Calu3 (cell line): ENCODE results near the gene RSPH10B. TPM values are rescaled to one million over a fixed set of nuclear protein-coding genes. Genes with fewer than 3 reads are reported as not detected.
"Not testable (repeated sequence)": the region's sequence is repeated elsewhere in the genome, so short reads cannot be mapped to it uniquely, and the experiment has no call there.

Experiments
- BruUV-seq: library from RNA; stranded (reverse); fragments of 400-500 nt; replicated peaks from 2 replicates; lab custom pipeline; 2021; lab: Mats Ljungman, UMichigan
- CTCF ChIA-PET: fragments of 300-600 bp; sonication (Branson Sonifier 250); formaldehyde crosslinking; loops from one replicate; lab custom pipeline; 2022; ENCODE audit warnings: antibody characterized with exemption; lab: Charles Lee
- DNase-seq: peaks from one replicate; pipeline ENCODE4 v3.0.0; 2022
- H3K27ac Mint-ChIP-seq: one replicate; pipeline ENCODE4 v1.8.0; 2022; ENCODE audit warnings: mixed read lengths; ENCODE audit not compliant: unreplicated experiment
- H3K27me3 Mint-ChIP-seq: one replicate; pipeline ENCODE4 v1.8.0; 2022; ENCODE audit warnings: mixed read lengths; ENCODE audit not compliant: unreplicated experiment
- H3K36me3 Mint-ChIP-seq: one replicate; pipeline ENCODE4 v1.8.0; 2022; ENCODE audit warnings: mild to moderate bottlenecking, moderate library complexity, mixed read lengths; ENCODE audit not compliant: insufficient read depth, unreplicated experiment
- H3K4me1 Mint-ChIP-seq: one replicate; pipeline ENCODE4 v1.8.0; 2022; ENCODE audit warnings: mild to moderate bottlenecking, low read depth, mixed read lengths; ENCODE audit not compliant: unreplicated experiment
- H3K4me3 Mint-ChIP-seq: one replicate; pipeline ENCODE4 v1.8.0; 2022; ENCODE audit warnings: mild to moderate bottlenecking, low read depth, moderate library complexity, mixed read lengths; ENCODE audit not compliant: unreplicated experiment
- H3K9me3 Mint-ChIP-seq: one replicate; pipeline ENCODE4 v1.8.0; 2022; ENCODE audit warnings: low read depth, mixed read lengths; ENCODE audit not compliant: unreplicated experiment
- intact Hi-C: fragments of 100-400 bp; cut with micrococcal nuclease; formaldehyde crosslinking; loops from one replicate; pipeline ENCODE4 v1.10.0; 2022; ENCODE audit not compliant: unreplicated experiment
- total RNA-seq: library from RNA; stranded (reverse); gene quantifications from 2 replicates; pipeline ENCODE4 v1.2.3, GENCODE V29; 2022

Gene RSPH10B
- total RNA-seq, 1 experiment from 2014 or later = 0.33 TPM

DNA sequence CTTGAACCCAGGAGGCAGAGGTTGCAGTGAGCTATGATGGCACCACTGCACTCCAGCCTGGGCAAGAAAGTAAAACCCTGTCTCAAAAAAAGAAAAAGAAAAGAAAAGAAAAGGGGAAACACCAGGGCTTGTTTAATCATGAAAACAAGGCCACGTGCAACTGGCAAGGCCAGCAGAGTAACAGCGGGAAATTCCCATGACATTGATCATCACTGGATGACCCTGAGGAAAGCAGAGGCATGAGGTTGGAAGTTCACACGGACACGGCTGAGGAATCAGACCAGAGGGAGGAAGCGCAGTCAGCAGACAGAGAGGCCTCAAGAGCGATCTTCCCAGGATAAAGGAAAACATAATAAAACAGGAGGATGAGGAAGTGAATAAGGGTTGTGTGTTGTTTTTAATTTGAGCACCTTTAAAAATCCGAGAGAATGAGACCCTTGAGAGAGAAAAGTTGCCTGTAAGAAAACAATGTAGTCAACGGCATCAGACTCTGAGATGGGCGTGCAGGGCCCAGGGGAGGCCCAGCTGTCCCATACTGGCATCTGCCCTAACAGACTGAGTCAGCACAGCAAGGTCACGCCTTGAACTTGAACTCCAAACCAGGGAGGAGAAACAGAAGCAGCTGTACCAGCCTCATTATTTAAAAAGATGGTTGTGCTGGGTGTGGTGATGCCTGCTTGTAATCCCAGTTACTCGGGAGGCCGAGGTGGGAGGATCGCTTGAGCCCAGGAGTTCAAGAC, 38.4 kb downstream of the RSPH10B start:
- not testable (repeated sequence) for H3K27ac Mint-ChIP-seq

DNA sequence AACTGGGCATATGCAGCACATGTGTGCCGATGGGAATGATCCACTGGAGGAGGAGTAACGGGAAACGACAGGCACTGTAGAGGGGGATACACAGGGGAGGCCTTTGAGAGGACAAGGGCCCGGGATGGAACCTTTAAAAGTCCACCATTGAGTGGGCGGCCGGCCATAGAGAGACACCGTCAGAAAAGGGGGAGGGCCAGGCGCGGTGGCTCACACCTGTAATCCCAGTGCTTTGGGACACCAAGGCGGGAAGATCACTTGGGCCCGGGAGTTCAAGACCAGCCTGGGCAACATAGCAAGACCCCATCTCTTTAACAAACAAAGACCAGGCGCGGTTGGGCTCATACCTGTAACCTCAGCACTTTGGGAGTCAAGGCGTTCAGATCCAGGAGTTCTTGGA, 39.2 kb downstream of the RSPH10B start:
- BruUV-seq, CTCF ChIA-PET, H3K9me3 Mint-ChIP-seq, H3K4me1 Mint-ChIP-seq, DNase-seq, H3K27ac Mint-ChIP-seq, H3K36me3 Mint-ChIP-seq, intact Hi-C loops, H3K27me3 Mint-ChIP-seq, H3K4me3 Mint-ChIP-seq: not testable (repeated sequence)

More for the DNA sequence above, 38.4 kb downstream of the RSPH10B start:
- H3K4me1 Mint-ChIP-seq, intact Hi-C loops, H3K9me3 Mint-ChIP-seq, H3K27me3 Mint-ChIP-seq, CTCF ChIA-PET, DNase-seq, H3K4me3 Mint-ChIP-seq, BruUV-seq, H3K36me3 Mint-ChIP-seq: not testable (repeated sequence)

GRCh38 chr7:5930290-5930689, 40.2 kb downstream of the RSPH10B start:
- H3K27me3 Mint-ChIP-seq, CTCF ChIA-PET, H3K4me1 Mint-ChIP-seq, BruUV-seq, DNase-seq, intact Hi-C loops, H3K4me3 Mint-ChIP-seq, H3K27ac Mint-ChIP-seq, H3K36me3 Mint-ChIP-seq, H3K9me3 Mint-ChIP-seq: not testable (repeated sequence)

GRCh38 chr7:5926263-5926870, 44.1 kb downstream of the RSPH10B start:
- intact Hi-C loops, DNase-seq, H3K27me3 Mint-ChIP-seq, BruUV-seq, H3K36me3 Mint-ChIP-seq, CTCF ChIA-PET, H3K9me3 Mint-ChIP-seq, H3K27ac Mint-ChIP-seq, H3K4me3 Mint-ChIP-seq, H3K4me1 Mint-ChIP-seq: not testable (repeated sequence)

- H3K27me3 Mint-ChIP-seq, H3K36me3 Mint-ChIP-seq, H3K4me3 Mint-ChIP-seq, DNase-seq, CTCF ChIA-PET, intact Hi-C loops, H3K9me3 Mint-ChIP-seq, H3K27ac Mint-ChIP-seq, BruUV-seq, H3K4me1 Mint-ChIP-seq: not testable (repeated sequence)
These were observed 45.9 kb downstream of the RSPH10B start for GRCh38 chr7:5924630-5925029.

DNA sequence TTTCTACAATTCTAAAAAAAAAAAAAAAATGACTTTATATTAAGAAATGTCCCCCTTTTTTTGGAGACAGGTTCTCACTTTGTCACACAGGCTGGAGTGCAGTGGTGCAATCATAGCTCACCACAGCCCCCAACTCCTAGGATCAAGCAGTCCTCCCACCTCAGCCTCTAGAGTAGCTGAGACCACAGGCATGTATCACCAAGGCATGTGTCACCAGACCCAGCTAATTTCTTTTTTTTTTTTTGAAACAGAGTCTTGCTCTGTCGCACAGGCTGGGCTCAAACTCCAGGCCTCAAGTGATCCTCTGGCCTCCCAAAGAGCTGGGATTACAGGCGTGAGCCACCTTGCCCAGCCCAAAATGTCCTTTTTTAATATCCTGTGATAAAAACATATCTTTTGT, 46.3 kb downstream of the RSPH10B start:
- CTCF ChIA-PET, BruUV-seq: not testable (repeated sequence)

DNA sequence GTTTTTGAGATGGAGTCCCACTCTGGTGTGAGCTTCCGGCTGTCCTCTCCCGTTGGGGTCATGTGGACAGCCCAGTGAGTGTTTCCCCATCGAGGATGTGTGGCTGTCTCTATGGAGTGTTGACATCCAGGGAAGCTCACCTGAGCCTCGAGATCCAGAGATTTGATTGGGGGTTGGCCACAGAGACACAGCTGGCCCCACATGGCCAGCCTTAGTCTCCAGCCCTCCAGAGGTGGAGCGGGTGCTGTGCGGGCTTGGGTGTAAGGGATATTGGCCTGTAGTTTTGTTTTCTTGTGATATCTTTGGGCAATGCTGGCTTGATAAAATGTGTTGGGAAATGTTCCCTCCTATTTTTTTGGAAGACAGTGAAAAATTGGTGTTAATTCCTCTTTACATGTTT, 54.0 kb downstream of the RSPH10B start:
- DNase-seq, H3K4me1 Mint-ChIP-seq, H3K36me3 Mint-ChIP-seq, BruUV-seq, H3K9me3 Mint-ChIP-seq, H3K27me3 Mint-ChIP-seq, CTCF ChIA-PET, intact Hi-C loops, H3K4me3 Mint-ChIP-seq, H3K27ac Mint-ChIP-seq: not testable (repeated sequence)

More for the DNA sequence above, 46.3 kb downstream of the RSPH10B start:
- H3K4me1 Mint-ChIP-seq, intact Hi-C loops, H3K36me3 Mint-ChIP-seq, DNase-seq, H3K27ac Mint-ChIP-seq, H3K27me3 Mint-ChIP-seq, H3K4me3 Mint-ChIP-seq, H3K9me3 Mint-ChIP-seq: not testable (repeated sequence)

DNA sequence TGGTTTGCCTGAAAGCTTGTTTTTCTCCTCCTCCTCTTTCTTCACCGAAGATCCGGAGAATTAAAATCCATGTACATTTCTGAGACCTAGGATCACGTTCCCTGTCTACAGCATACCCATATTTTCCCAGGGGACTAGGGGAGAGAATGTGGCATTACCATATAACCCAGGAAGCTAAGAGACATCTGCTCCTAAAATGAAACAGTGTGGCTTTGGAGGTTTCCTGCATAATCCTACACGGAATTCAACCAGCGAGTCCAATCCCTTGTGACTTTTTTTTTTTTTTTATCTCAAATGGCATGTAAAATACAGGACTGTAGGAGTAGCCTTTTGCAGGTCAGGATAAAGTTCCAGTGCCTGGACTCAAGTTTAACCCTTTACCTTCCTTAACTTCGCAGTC, 61.7 kb downstream of the RSPH10B start:
- H3K27me3 Mint-ChIP-seq, BruUV-seq, H3K27ac Mint-ChIP-seq, H3K4me1 Mint-ChIP-seq, intact Hi-C loops, H3K4me3 Mint-ChIP-seq, H3K9me3 Mint-ChIP-seq, DNase-seq: not testable (repeated sequence)
- peaks cover 32% of the 10 kb centered on the region for H3K36me3 Mint-ChIP-seq
- CTCF ChIA-PET = interaction anchor here (0.6 kb wide), 1 partner anchor 64 kb away, joined by 3 read pairs; no protein-coding TSS in a partner anchor

GRCh38 chr7:5904726-5905125, 65.8 kb downstream of the RSPH10B start:
- H3K4me1 Mint-ChIP-seq, BruUV-seq, CTCF ChIA-PET: not testable (repeated sequence)

DNA sequence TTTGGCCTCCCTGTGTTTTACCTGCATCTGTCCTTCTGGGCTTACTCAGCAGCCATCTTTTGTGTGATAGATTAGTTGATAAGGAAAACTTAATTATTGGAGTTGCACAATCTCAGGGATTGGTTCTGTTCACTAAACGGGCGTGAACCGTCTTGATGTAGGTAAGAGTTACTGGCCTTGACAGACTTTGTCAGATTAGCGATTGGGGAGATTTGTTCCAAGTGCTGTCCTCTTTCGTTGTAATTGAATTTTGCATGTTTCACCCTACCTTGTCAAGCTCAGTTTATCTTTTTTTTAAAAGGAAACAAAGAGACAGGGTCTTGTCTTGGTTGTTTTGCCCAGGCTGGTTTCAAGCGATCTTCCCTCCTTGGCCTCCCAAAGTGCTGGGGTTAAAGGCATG, 67.5 kb downstream of the RSPH10B start:
- H3K27ac Mint-ChIP-seq, H3K4me3 Mint-ChIP-seq, intact Hi-C loops, H3K9me3 Mint-ChIP-seq, BruUV-seq, H3K27me3 Mint-ChIP-seq, DNase-seq, H3K4me1 Mint-ChIP-seq: not testable (repeated sequence)
- H3K36me3 Mint-ChIP-seq = peaks cover 39% of the 10 kb centered on the region
- CTCF ChIA-PET = interaction anchor here (0.6 kb wide), 1 partner anchor 919 kb away, joined by 6 read pairs; no protein-coding TSS in a partner anchor

More at GRCh38 chr7:5904726-5905125, 65.8 kb downstream of the RSPH10B start:
- peaks cover 35% of the 10 kb centered on the region for H3K36me3 Mint-ChIP-seq
- H3K4me3 Mint-ChIP-seq, H3K27me3 Mint-ChIP-seq, H3K9me3 Mint-ChIP-seq, H3K27ac Mint-ChIP-seq, DNase-seq, intact Hi-C loops: not testable (repeated sequence)
